Adrenal gland (tissue), 5 donors: Measurements from ENCODE around the gene HAX1.

ENCODE experiments used
- CTCF ChIP-seq, 6 experiments: fragments of 450-650 bp in 4 of 6; fragments of 200-600 bp in 2 of 6; sonication (generic) in 1 of 6; IDR thresholded peaks; 1 replicate in 5 of 6; 2 replicates in 1 of 6; pipeline versions ENCODE4 v1.5.1 to v1.8.0; 2016 to 2021; ENCODE audit warnings: antibody characterized with exemption in 6 of 6, mild to moderate bottlenecking in 2 of 6, moderate library complexity in 1 of 6
- POLR2A ChIP-seq, 2 donors: fragments of 450-650 bp; IDR thresholded peaks; one replicate each; pipeline ENCODE4 v1.6.1; 2017; ENCODE audit warnings: antibody characterized with exemption in 2 of 2, mild to moderate bottlenecking in 2 of 2, moderate library complexity in 1 of 2
- donor health status: DM: no; HTN: no; CAD: no.

GRCh38 chr1:154256686-154257085 lies 15.7 kb upstream of the HAX1 start:
- no peak for TF ChIP-seq CTCF (IDR thresholded peaks at IDR 0.05)
- TF ChIP-seq POLR2A (IDR thresholded peaks at IDR 0.05), result no peak
